Measurements from ENCODE around the gene STMN1.

DNA sequence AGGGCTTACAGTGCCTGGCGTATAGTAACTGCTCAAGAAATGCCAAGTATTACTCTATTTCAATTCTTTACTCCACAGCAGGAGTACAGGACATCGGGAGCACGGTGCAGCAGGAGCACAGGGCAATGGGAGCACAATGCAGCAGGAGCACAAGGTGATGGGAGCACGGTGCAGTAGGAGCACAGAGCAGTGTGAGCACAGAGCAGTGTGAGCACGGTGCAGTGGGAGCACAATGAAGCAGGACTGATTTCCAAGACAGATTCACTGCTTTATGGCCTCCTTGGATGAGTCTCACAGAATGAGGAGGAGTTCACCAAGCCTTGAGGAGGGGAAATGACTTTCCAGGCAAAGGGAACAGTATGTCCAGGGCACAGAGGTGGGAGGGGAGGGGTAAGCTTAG, 25.7 kb downstream of the STMN1 start:
- TF ChIP-seq, protein P1, sequence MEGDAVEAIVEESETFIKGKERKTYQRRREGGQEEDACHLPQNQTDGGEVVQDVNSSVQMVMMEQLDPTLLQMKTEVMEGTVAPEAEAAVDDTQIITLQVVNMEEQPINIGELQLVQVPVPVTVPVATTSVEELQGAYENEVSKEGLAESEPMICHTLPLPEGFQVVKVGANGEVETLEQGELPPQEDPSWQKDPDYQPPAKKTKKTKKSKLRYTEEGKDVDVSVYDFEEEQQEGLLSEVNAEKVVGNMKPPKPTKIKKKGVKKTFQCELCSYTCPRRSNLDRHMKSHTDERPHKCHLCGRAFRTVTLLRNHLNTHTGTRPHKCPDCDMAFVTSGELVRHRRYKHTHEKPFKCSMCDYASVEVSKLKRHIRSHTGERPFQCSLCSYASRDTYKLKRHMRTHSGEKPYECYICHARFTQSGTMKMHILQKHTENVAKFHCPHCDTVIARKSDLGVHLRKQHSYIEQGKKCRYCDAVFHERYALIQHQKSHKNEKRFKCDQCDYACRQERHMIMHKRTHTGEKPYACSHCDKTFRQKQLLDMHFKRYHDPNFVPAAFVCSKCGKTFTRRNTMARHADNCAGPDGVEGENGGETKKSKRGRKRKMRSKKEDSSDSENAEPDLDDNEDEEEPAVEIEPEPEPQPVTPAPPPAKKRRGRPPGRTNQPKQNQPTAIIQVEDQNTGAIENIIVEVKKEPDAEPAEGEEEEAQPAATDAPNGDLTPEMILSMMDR (IDR thresholded peaks at IDR 0.05), result no peak
- TF ChIP-seq POLR2A (IDR thresholded peaks at IDR 0.05) (no peak), EP300 (IDR thresholded peaks at IDR 0.05) (no peak)
